GM21529 (cell line): ENCODE measurements around the gene ZNF432.
"Not testable (repeated sequence)": the region's sequence is repeated elsewhere in the genome, so short reads cannot be mapped to it uniquely, and the experiment has no call there.

ENCODE experiments used
- ATAC-seq: cut with Tn5 transposase; IDR thresholded peaks from one replicate; pipeline ENCODE4 v1.9.1; 2021; ENCODE audit not compliant: unreplicated experiment

The ZNF432 gene

GRCh38 chr19:52048555-52049501, at the start of gene ZNF432:
ZNF432 (minus strand) TSS chr19:52048838; CDS start chr19:52046868, 1,970 bp downstream.
- ATAC-seq: peak; percentile 88

GRCh38 chr19:52096416-52096815, 47.8 kb upstream of the ZNF432 start:
- not testable (repeated sequence) for ATAC-seq

- ATAC-seq: peak; percentile 95
These were observed 46.8 kb upstream of the ZNF432 start, which contains the start of gene ZNF841 for GRCh38 chr19:52095172-52096014. ZNF841 (minus strand) TSS chr19:52095765; CDS start chr19:52084801, 10,964 bp downstream.

- ATAC-seq: no peak
These were observed 46.0 kb upstream of the ZNF432 start for GRCh38 chr19:52094526-52095130.

- ATAC-seq: no peak
These were observed 37.8 kb upstream of the ZNF432 start for GRCh38 chr19:52086481-52086880.

GRCh38 chr19:52070496-52070895, 21.9 kb upstream of the ZNF432 start:
- ATAC-seq: no peak

GRCh38 chr19:52069653-52070052, 21.0 kb upstream of the ZNF432 start:
- ATAC-seq: no peak

GRCh38 chr19:52066258-52066863, 17.7 kb upstream of the ZNF432 start:
- no peak for ATAC-seq

GRCh38 chr19:52065399-52065798, 16.8 kb upstream of the ZNF432 start:
- no peak for ATAC-seq

GRCh38 chr19:52056480-52056879, 7.8 kb upstream of the ZNF432 start:
- not testable (repeated sequence) for ATAC-seq

- ATAC-seq: not testable (repeated sequence)
These were observed 3.1 kb upstream of the ZNF432 start for GRCh38 chr19:52051736-52052135.

GRCh38 chr19:52039169-52039568, 9.5 kb downstream of the ZNF432 start:
- no peak for ATAC-seq

GRCh38 chr19:52034051-52034728, 14.4 kb downstream of the ZNF432 start:
- ATAC-seq: no peak

GRCh38 chr19:52028780-52029123, 19.9 kb downstream of the ZNF432 start:
- ATAC-seq: no peak

GRCh38 chr19:52028027-52028779, 20.4 kb downstream of the ZNF432 start, which contains the start of gene ZNF614:
ZNF614 (minus strand) TSS chr19:52028379; CDS start chr19:52025745, 2,634 bp downstream.
- ATAC-seq: peak; percentile 90

GRCh38 chr19:52026255-52026990, 22.2 kb downstream of the ZNF432 start:
- not testable (repeated sequence) for ATAC-seq

GRCh38 chr19:52024478-52024877, 24.2 kb downstream of the ZNF432 start:
- not testable (repeated sequence) for ATAC-seq

GRCh38 chr19:52022193-52022592, 26.4 kb downstream of the ZNF432 start:
- no peak for ATAC-seq

GRCh38 chr19:52020506-52020905, 28.1 kb downstream of the ZNF432 start:
- no peak for ATAC-seq
